Measurements from ENCODE around the gene FAM227B.

The FAM227B gene

DNA sequence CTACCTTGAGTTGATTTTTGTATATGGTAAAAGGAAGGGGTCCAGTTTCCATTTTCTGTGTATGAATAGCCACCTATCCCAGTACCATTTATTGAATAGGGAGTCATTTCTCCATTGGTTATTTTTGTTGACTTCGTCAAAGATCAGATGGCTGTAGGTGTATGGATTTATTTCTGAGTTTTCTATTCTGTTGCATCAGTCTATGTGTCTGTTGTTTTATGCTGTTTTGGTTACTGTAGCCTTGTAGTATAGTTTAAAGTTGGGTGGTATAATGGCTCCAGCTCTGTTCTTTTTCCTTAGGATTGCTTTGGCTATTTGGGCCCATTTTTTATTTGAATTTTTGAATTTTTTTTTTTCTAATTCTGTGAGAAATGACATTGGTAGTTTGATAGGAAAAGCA lies 323.0 kb downstream of the FAM227B start:
- DNase-seq (ENCODE audit: low read depth, low spot score): no peak

GRCh38 chr15:49296258-49296657 lies 324.4 kb downstream of the FAM227B start:
- no peak for DNase-seq (ENCODE audit: low read depth, low spot score)

GRCh38 chr15:49293941-49294340 lies 326.7 kb downstream of the FAM227B start:
- no peak for DNase-seq (ENCODE audit: low read depth, low spot score)

- DNase-seq (ENCODE audit: low read depth, low spot score): no peak
Measured at GRCh38 chr15:49290191-49290590, 330.4 kb downstream of the FAM227B start.

GRCh38 chr15:49288391-49288790 lies 332.2 kb downstream of the FAM227B start:
- DNase-seq (ENCODE audit: low read depth, low spot score): no peak

GRCh38 chr15:49287481-49287880 lies 333.1 kb downstream of the FAM227B start:
- no peak for DNase-seq (ENCODE audit: low read depth, low spot score)

DNA sequence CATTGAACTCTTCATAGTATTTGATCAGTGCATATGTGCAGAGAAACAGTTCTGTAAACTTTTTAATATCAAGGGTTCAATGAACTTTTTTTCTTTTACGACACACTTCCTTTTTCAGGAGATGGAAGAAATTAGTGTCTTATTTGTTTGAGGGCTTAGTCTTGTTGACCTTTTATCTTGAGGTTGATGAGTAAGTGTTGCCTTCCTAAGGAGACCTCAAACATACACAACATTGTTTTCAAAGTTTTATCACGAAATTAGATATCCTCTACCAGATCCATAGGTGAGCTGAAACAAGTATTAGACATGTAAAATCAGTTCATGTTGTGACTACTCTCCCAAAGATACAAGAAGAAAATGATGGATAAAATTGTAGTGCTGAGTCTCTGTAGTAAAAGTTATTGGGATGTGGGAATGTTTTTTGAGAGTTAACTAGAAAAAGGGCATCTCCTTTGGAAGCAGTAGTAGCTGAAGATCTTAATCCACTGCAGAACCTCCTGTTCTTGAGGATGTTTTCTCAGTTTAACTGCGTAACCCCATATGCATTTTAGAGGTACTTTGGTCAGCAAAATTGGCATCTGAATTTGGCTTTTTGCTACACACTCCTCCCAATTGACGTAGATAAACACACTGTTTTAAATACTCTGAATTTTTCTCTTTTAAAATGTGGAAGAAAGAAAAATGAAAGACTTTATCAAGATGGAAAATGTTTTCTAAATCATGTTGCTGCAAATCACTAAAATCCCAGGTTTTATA lies 333.8 kb downstream of the FAM227B start:
- DNase-seq (ENCODE audit: low read depth, low spot score): no peak

- DNase-seq (ENCODE audit: low read depth, low spot score): no peak
Measured at GRCh38 chr15:49282366-49282765, 338.3 kb downstream of the FAM227B start.

- no peak for DNase-seq (ENCODE audit: low read depth, low spot score)
Measured at GRCh38 chr15:49279521-49280456, 340.8 kb downstream of the FAM227B start.

GRCh38 chr15:49278751-49279150 lies 341.9 kb downstream of the FAM227B start:
- DNase-seq (ENCODE audit: low read depth, low spot score): no peak

Data from iPS DF 19.7 (cell line).